AG09319 (cell line): ENCODE measurements around the gene CDC5L.

Experiments
- DNase-seq: peaks from one replicate; pipeline ENCODE4 v3.0.0-alpha.2; 2010; ENCODE audit warnings: low read depth; ENCODE audit errors: extremely low read depth
- TF ChIP-seq, protein P1 (sequence below): IDR thresholded peaks from 2 replicates; pipeline ENCODE4 v1.5.1; 2011; ENCODE audit warnings: low read depth, mild to moderate bottlenecking, inconsistent platforms, low read length, moderate library complexity

The CDC5L gene

DNA sequence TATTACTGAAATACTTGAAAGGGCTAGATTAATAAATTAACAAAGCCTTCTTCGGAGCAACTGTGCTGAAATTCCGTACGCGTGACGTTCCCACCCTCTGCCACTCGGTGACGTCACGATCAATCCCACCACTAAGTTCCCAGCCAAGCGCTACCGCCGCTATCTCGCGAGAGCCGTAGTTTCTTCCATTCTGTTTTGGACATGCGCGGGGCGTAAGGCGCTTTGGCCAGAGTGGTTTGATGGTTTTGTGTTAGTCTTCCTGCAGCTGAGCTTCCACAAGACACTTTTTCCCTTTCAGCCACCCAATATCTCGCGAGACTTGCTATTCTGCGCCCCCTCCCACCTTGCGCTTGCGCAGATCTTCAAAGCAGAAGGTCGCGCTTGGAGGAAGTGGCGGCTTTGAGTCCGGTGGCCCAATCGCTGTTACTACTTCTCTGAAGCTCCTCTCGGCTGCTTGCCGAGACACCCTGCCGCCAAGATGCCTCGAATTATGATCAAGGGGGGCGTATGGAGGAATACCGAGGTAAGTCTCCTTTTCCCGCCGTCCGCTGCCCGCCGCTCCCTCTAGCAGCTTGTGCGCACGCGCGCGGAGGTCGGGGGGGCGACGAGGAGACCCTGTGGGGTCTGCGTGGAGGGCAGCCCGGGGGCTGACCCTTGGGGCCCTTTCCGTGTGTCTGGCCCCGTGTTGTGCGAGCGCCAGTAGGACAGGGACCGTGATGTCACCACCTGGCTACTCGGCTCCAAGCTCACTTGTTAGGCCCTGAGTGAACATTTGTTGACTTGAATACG, at the start of gene CDC5L:
CDC5L (plus strand) TSS at position 361 of the 789 bp plus-strand sequence; CDS start at position 479, 118 bp downstream.
- peak; percentile 99 for DNase-seq
- TF ChIP-seq, protein P1, sequence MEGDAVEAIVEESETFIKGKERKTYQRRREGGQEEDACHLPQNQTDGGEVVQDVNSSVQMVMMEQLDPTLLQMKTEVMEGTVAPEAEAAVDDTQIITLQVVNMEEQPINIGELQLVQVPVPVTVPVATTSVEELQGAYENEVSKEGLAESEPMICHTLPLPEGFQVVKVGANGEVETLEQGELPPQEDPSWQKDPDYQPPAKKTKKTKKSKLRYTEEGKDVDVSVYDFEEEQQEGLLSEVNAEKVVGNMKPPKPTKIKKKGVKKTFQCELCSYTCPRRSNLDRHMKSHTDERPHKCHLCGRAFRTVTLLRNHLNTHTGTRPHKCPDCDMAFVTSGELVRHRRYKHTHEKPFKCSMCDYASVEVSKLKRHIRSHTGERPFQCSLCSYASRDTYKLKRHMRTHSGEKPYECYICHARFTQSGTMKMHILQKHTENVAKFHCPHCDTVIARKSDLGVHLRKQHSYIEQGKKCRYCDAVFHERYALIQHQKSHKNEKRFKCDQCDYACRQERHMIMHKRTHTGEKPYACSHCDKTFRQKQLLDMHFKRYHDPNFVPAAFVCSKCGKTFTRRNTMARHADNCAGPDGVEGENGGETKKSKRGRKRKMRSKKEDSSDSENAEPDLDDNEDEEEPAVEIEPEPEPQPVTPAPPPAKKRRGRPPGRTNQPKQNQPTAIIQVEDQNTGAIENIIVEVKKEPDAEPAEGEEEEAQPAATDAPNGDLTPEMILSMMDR, result no peak

- peak; percentile 22 for DNase-seq
Observed at GRCh38 chr6:44338228-44339122, 49.0 kb upstream of the CDC5L start.

DNA sequence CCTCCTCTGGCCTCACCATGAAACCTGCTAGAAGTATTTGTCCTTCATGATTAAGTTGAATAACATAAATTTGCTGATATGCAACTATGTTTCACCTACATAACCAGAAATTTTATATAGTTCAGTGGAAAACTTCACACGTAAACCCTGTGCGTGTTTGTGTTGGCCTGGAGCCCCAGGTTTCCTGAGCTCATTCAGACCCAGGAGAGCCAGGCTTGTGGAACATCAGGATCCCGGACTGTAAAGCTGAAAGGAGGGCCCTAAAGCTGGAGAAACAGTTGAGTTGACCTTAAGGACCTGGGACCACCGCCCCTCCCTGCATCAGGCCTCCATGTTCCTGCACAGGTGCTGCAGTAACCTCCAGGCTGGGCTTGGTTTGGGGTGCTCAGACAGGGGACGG, 48.2 kb upstream of the CDC5L start:
- TF ChIP-seq, protein P1, result no peak
- no peak for DNase-seq

More at GRCh38 chr6:44338228-44339122, 49.0 kb upstream of the CDC5L start:
- TF ChIP-seq, protein P1, result peak; percentile 73

GRCh38 chr6:44339763-44340625, 47.5 kb upstream of the CDC5L start:
- TF ChIP-seq, protein P1, result no peak
- DNase-seq, result no peak

DNA sequence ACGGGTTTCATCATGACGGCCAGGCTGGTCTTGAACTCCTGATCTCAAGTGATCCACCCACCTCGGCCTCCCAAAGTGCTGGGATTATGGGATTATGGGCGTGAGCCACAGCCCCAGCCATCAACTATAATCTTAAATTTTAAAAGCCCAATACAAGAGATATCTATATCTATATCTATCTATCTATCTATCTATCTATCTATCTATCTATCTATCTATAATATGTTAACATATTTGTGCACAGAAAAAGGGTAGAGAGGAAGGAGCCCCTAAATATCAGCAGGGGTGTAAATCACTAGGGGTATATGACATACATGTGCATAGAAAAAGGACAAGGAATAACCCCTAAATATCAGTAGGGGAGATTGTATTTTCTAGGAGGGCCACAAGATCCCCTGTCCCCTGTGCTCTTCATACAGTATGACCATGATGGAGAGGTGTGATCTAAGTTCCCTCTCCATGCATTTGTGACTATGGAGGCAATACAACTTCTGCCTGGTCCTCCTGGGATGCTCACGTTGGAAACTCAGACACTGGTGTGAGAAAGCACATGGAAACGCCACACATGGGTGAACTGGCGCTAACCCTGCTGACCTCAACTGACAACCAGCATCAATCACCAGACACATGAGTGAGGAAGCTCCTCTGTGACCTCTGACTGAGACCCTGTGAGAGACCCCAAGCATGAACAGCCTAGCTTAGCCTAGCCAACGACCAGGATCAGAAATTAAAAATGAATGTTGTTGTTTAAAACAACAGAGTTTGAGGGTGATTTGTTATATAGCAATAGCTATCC, 46.2 kb upstream of the CDC5L start:
- TF ChIP-seq, protein P1, result no peak
- no peak for DNase-seq

DNA sequence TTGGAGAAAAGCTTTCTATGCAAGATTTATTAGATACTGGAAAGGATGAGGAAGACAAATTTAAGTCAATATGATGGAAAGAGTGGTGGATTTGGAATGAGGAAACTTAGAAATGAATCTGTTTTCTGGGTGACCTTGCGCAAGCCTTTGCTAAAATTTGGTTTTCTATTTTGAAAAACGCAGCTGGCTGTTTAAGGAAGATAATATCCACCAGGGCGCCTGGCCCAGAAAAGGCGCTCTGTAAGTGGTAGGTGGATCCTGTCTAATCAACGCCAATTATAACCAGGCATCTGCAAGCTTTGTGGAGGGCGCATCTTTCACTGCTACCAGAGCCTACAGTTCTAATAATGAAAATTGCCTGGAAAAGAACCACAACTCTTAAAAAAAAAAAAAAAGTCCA, 45.5 kb upstream of the CDC5L start:
- TF ChIP-seq, protein P1, result no peak
- DNase-seq, result no peak
